Osteoblast (primary cell): ENCODE results near the gene DOC2A. TPM values are rescaled to one million over a fixed set of nuclear protein-coding genes. Genes with fewer than 3 reads are reported as not detected.

ENCODE experiments used
- DNase-seq: peaks from one replicate; pipeline ENCODE4 v3.0.0; 2011; ENCODE audit warnings: low spot score, mixed read lengths; ENCODE audit not compliant: insufficient read length; ENCODE audit errors: missing footprints
- H2AFZ ChIP-seq: 2 replicates; pipeline ENCODE4 v1.6.0; 2011; ENCODE audit warnings: mild to moderate bottlenecking, low read length
- H3K27ac ChIP-seq: 2 replicates; pipeline ENCODE4 v1.5.1; 2011; ENCODE audit warnings: mild to moderate bottlenecking, low read depth, low read length, moderate library complexity
- H3K27me3 ChIP-seq: 2 replicates; pipeline ENCODE4 v1.6.0; 2012; ENCODE audit warnings: mild to moderate bottlenecking, control low read depth, inconsistent platforms, low read length, moderate library complexity; ENCODE audit not compliant: insufficient read depth
- H3K36me3 ChIP-seq: 2 replicates; pipeline ENCODE4 v1.5.1; 2011; ENCODE audit warnings: mild to moderate bottlenecking, low read length, control low read depth, moderate library complexity; ENCODE audit not compliant: insufficient read depth
- H3K4me1 ChIP-seq: 2 replicates; pipeline ENCODE4 v1.5.1; 2011; ENCODE audit warnings: mild to moderate bottlenecking, low read length, control low read depth, moderate library complexity; ENCODE audit not compliant: insufficient read depth
- H3K4me2 ChIP-seq: 2 replicates; pipeline ENCODE4 v1.6.0; 2011; ENCODE audit warnings: mild to moderate bottlenecking, low read length; ENCODE audit not compliant: insufficient read depth
- H3K4me3 ChIP-seq: fragments of 200-600 bp; sonication (generic); 3 replicates; pipeline ENCODE4 v1.5.1; 2012; ENCODE audit warnings: mild to moderate bottlenecking, low read length, inconsistent platforms; ENCODE audit not compliant: insufficient read depth
- H3K79me2 ChIP-seq: 2 replicates; pipeline ENCODE4 v1.6.0; 2012; ENCODE audit warnings: mild to moderate bottlenecking, low read length, control low read depth, inconsistent platforms; ENCODE audit not compliant: insufficient read depth
- H3K9me3 ChIP-seq: 2 replicates; pipeline ENCODE4 v1.5.1; 2011; ENCODE audit warnings: low read depth, low read length, control low read depth
- H4K20me1 ChIP-seq: 2 replicates; pipeline ENCODE4 v1.6.0; 2012; ENCODE audit warnings: mild to moderate bottlenecking, low read length, control low read depth; ENCODE audit not compliant: insufficient read depth
- CTCF ChIP-seq: IDR thresholded peaks from 2 replicates; pipeline ENCODE4 v1.5.1; 2011; ENCODE audit warnings: mild to moderate bottlenecking, low read depth, low read length, moderate library complexity; ENCODE audit errors: extremely low read depth
- total RNA-seq: library from RNA; depleted of rRNA; stranded (reverse); fragments of >200 nt; gene quantifications from 2 replicates; pipeline ENCODE4 v1.2.3, GENCODE V29; 2012

DOC2A gene
- total RNA-seq, 1 donor = not detected

- TF ChIP-seq CTCF = no peak
- Histone ChIP-seq H3K4me1 (no peaks in the 10 kb centered on the region), H3K79me2 (peaks cover 11% of the 10 kb centered on the region), H3K27ac (no peak overlapping the region), H4K20me1 (peaks cover 20% of the 10 kb centered on the region), H3K27me3 (no peaks in the 10 kb centered on the region), H3K4me2 (no peak overlapping the region), H3K9me3 (no peaks in the 10 kb centered on the region), H3K4me3 (no peak overlapping the region), H2AFZ (no peak overlapping the region), H3K36me3 (peaks cover 94% of the 10 kb centered on the region)
- DNase-seq = peak; percentile 61
Measured at GRCh38 chr16:29984764-29985147, 26.1 kb downstream of the DOC2A start.

GRCh38 chr16:29984137-29984763, 26.6 kb downstream of the DOC2A start:
- Histone ChIP-seq H3K4me1 (no peaks in the 10 kb centered on the region), H3K27me3 (no peaks in the 10 kb centered on the region), H3K36me3 (peaks cover 95% of the 10 kb centered on the region), H3K79me2 (peaks cover 12% of the 10 kb centered on the region), H3K9me3 (no peaks in the 10 kb centered on the region), H3K27ac (no peak overlapping the region), H3K4me3 (no peak overlapping the region), H2AFZ (no peak overlapping the region), H4K20me1 (peaks cover 20% of the 10 kb centered on the region), H3K4me2 (no peak overlapping the region)
- no peak for TF ChIP-seq CTCF
- peak; percentile 22 for DNase-seq

GRCh38 chr16:29983420-29984136, 27.2 kb downstream of the DOC2A start:
- Histone ChIP-seq H3K27me3 (no peaks in the 10 kb centered on the region), H4K20me1 (peaks cover 24% of the 10 kb centered on the region), H3K79me2 (peaks cover 18% of the 10 kb centered on the region), H3K4me3 (no peak overlapping the region), H2AFZ (no peak overlapping the region), H3K27ac (no peak overlapping the region), H3K36me3 (peaks cover 95% of the 10 kb centered on the region), H3K4me1 (no peaks in the 10 kb centered on the region), H3K9me3 (no peaks in the 10 kb centered on the region), H3K4me2 (no peak overlapping the region)
- peak; percentile 92 for DNase-seq
- TF ChIP-seq CTCF = no peak
